ENCODE measurements around the gene GRWD1. TPM values are rescaled to one million over a fixed set of nuclear protein-coding genes. Genes with fewer than 3 reads are reported as not detected.

GRWD1 gene
- total and polyA plus RNA-seq, 2 of the 13 experiments (the other 11 are each of a cell fraction or from before 2014, with no cell fraction given) = 10.8 to 46.6 TPM

DNA sequence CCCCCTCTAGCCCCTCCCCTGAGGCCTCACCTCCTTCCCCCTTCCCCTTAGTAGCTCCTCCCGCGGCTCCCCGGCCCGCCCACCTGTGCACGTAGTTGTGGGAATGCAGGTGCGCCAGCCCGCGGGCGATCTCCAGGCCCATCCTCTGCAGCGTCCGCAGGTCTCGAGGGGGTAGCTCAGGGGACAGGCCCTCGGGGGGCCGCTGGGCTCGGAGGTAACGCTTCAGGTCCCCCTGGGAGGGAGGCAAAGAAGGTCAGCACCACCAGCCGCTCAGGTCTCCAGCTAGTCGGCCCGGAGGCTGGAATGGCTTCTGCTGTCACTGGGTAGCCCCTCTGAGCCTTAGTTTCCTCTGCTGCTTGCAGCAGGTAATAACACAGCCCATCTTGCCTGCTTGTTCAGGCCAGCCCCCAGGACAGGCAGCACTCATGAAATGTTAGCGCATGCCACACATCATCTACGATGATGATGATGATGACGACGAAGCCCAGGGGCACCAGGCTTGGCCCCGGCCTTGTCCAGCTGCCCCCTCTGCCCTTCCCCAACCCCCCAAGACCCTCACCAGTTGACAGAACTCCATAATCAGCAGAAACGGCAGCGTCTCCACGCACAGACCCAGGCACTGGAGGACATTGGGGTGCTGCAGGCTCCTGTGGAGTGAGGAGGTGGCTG lies 56.7 kb downstream of the GRWD1 start (continued):
- TF ChIP-seq RERE (CRISPR knock-in tag; IDR thresholded peaks at IDR 0.05; ENCODE audit: low read depth) (no peak), AKNA (CRISPR knock-in tag; IDR thresholded peaks at IDR 0.05; ENCODE audit: borderline replicate concordance) (no peak), ZFX (CRISPR knock-in tag; IDR thresholded peaks at IDR 0.05; ENCODE audit: low read depth) (peak; percentile 50; the same call in 1 of the 2 replicates), TEAD3 (CRISPR knock-in tag; optimal IDR thresholded peaks at IDR 0.05; ENCODE audit: borderline replicate concordance) (peak; percentile 44), ZFY (CRISPR knock-in tag; IDR thresholded peaks at IDR 0.05) (peak; percentile 13; the same call in 1 of the 2 replicates), ZMAT5 (CRISPR knock-in tag; IDR thresholded peaks at IDR 0.05; ENCODE audit: borderline replicate concordance, low read depth) (no peak), RBM22 (optimal IDR thresholded peaks at IDR 0.05; ENCODE audit: low read length) (no peak), NFAT5 (CRISPR knock-in tag; IDR thresholded peaks at IDR 0.05) (0 out of 2 replicates have a peak, but pooled peaks have one; percentile 56)

All from HepG2 (cell line).